Amygdala (tissue), 56 donors: ENCODE results near the gene LHFPL3.
A peak's percentile ranks its signal among the peaks of the same experiment; 100 is the strongest.
"Not testable (repeated sequence)": the region's sequence is repeated elsewhere in the genome, so short reads cannot be mapped to it uniquely, and the experiment has no call there.

Source experiments
- DNase-seq, 56 donors: peaks; one replicate each; lab custom pipeline; 2025; lab: John Stamatoyannopoulos, UW

Gene LHFPL3

DNA sequence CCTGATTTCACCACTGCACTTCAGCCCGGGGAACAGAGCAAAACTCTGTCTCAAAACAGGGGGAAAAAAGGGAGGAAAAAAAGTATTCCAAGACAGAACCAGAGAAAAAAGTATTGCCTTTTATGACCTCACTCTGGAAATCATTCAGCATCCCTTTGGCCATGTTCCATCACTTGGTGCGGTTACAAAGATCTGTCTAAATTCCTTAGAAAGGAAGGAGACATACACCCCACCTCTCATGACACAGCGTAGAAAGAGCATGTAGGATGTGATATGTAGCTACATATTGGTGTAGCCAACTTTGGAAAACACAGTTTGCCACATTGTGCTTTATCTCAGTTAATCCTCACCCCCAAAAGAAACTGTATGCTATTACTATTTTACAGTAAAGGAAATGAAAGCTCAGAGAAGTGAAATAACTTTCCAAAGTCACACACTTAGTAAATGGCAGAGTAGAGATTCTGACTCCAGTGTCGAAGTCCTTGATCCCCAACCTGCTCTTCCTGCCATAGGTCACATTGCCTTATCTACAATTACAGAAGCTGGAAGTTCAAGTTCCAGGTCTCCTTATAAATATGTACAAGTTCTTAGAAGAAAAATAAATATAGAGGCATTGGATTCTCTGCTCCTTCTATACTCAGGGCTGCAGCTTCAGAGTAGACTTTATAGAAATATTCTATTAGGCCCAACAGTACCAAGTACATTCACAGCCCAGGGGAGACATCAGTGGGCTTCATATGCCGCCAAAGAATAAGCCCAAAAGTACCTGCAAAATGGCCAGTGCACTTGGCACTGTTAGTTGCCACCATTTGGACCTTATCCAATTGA lies 594.0 kb downstream of the LHFPL3 start:
- no peak for DNase-seq

DNA sequence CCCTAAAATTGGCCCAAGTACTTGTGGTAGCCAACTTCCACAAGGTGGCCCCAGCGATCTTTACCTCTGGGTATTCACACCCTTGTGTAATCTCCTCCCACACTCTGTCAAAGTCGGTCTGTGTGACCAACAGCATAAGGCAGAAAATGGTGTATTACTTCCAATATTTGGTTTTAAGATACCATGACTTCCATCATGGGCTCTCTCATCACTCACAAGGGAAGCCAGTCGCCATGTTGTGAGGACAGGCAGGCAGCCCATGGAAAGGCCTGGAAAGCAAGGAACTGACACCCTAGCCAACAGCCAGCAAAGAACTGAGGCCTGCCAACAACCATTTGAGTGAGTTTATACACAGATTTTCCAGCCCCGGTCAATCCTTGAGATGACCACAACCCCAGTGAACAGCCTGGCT lies 594.6 kb downstream of the LHFPL3 start:
- peak in 32 of 56 donors; percentile 7 to 53 (median 30) for DNase-seq

DNA sequence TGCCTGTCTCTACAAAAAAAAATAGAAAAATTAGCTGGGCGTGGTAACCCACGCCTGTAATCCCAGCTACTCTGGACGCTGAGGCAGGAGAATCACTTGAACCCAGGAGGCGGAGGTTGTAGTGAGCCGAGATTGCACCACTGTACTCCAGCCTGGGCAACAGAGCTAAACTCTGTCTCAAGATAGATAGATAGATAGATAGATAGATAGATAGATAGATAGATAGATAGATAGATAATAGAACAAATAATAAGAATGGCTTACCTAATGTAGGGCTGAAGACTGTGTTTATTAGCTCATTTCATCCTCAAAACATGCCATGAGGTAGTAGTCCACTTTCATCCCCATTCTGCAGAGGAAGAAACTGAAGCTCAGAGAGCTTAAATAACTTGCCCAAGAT lies 597.8 kb downstream of the LHFPL3 start:
- DNase-seq, result not testable (repeated sequence)

DNA sequence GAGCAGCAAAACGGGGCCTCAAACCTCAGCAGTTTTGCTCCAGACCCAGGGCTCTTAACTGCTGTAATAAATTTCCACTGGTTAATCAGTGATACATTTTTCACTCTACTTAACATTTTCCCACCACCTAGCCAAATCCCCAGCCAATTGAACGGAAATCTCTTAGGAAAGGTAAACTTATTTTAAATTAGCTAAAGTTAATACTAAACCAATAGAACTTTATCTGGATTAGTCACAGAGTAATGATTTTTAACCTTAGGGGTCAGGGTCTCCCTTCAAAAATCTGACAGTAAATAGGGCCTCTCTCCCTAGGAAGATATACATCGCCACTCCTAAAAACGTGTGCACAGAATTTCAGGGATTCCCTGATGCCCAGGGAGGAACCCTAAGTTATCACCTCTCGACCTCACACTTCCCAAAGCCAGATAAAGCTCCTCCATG lies 598.2 kb downstream of the LHFPL3 start:
- DNase-seq, result no peak

DNA sequence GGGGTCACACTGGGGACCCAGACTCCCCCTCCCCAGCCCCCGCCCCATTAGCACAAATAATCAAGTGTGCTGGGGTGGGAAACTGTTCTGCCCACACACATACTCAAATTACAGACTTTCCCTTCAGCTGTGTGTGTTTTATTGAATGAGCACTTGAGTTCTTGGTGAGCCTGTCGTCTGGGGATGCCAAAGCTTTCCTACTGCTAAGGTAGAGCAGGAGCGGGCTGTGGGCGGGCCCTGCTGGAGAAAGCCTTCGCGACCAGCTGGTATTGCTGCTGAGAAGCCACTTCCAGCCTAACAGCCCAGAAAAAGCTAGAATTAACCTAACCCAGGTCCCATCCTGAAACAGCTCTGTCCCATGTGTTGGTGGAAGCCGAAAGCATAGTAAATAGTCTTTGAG lies 598.7 kb downstream of the LHFPL3 start:
- peak in 10 of 56 donors; percentile 1 to 50 (median 14) for DNase-seq

DNA sequence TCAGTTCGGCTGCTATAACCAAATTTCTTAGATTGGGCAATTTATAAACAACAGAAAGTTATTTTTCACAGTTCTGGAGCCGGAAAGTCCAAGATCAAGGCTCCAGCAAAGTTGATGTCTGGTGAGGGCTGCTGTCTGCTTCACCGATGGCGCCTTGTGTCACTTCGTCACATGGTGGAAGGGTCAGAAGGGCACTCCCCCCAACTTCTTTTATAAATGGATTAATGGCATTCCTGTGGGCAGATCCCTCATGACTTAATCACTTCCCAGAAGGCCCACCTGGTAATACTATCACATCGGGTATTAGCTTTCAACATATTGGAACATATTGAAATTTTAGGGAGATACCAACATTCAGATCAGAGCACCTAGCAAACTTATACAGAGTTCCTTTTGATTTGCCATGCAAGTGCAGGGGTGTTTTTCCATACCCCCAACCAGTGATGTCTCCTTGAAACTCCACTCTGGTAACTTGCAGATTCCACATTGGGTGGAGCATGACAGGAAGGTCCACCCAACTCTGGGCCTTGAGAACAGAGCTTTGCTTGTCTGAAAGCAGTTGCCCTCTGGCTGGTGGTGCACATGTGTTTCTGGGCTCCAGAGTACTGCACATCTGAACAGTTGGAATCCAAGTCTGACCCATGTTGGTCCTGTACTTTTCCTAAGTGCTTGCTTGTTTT lies 600.5 kb downstream of the LHFPL3 start:
- no peak for DNase-seq

DNA sequence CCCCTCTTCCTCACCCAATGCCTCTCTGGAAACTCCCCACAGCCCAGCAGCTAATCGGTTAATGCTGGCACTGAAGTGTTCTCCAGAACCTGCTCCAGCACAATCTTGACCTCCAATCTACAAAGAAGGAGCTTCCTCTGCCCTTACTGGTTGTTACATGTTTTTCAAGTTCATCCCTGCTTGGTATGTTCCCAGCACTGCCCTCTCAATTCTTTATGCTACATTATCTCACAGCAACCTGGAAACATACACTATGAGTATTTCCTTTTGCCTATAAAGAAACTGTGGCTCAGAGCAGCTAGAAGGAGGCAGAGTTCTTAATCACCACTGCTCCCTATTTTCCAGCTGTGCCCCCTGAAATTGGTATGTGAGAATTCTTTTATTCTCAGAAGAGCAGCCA lies 601.5 kb downstream of the LHFPL3 start:
- DNase-seq, result no peak

DNA sequence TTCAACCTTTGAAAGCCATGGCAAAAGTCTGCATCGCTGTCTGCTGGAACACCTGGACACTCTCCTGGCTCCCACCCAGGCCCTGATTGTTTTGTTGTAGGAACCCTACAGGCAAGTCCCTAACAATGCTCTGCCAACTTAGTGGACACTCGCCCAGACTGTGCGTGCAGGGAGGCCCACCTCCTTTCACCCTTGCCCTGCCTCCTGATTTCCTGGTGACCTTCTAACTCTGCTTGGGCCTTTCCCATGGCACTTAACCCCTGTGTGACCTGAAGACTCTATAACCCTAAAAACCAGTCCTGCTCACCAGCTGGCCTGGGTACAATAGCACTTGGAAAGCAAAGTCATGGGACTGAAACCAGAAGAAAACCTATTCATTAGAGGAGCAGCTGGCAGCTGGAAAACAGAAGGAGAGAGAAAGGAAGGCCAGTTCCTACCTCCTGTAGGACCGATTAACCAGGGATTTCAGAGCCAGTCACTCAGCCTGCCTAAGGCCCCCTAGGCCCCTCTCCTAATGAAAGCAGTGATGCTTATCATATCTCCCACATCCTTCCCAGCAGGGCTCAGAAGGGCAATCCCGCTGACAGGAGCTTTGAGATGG lies 602.9 kb downstream of the LHFPL3 start:
- DNase-seq, result peak in 1 of 56 donors; percentile 12

DNA sequence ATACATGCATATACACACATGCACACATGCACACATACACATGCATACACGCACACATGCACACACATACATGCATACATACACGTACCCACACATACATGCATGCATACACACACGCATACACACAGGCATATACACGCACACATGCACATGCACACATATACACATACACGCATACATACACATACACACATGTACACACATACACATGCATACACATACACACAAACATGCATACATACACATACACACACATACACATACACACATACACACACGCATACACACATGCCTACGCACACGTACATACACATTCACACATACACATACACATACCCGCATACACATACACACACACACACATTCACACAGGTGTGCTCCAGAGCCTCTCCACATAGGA lies 604.6 kb downstream of the LHFPL3 start:
- no peak for DNase-seq

DNA sequence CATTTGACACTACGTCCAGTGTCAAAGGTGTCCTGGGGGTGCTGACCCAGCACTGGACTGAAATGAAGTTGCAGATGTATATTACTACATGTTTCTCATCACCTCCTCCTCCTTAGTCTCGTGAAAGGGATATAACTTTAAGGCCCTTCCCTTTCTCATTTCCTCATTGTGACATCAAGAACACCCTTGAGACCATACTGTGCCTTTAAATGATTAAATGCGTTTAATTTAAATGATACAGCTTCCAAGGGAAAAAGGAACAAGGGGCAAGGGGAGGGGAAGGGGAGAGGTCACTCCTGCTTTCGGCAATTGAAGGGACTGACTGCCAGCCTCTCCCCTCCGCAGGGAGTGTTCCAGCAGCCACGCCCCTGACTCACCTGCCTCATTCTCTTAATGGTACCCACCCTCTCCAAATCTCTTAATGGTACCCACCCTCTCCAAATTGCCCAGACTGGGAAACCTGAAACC lies 605.2 kb downstream of the LHFPL3 start:
- DNase-seq, result no peak

DNA sequence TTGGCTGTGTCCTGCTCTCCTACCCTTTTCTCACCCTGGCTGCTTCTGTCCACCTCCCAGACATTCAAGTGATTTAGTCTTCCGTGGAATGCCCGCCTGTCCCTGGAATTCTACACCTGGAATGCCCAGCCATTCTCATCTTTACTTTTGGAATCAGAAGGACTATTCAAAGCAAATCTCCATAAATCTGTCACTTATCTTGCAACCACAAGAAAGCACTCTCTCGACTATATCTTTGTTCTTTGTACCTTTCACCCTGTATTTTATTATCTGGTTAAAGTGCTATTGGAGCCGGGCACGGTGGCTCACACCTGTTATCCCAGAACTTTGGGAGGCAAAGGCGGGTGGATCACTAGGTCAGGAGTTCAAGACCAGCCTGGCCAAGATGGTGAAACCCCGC lies 606.3 kb downstream of the LHFPL3 start:
- DNase-seq, result no peak

DNA sequence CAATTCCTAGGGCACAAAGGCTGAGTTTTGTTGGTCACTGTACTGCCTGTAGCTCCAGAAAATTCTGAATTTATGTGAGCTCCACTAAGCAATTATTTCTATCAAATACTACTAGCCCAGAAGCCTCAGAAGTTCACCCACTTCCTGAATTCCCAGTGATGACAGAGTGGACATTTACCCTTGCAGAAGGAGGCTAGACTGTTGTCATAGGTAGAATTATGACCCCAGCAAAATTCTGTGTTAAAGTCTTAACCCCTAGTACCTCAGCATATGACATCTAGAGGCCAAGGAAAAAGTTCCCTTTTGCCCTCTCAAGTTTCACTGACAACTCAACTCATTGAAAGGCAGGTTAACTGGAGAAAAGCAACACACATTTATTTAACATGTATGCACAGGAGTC lies 606.9 kb downstream of the LHFPL3 start:
- DNase-seq, result no peak

DNA sequence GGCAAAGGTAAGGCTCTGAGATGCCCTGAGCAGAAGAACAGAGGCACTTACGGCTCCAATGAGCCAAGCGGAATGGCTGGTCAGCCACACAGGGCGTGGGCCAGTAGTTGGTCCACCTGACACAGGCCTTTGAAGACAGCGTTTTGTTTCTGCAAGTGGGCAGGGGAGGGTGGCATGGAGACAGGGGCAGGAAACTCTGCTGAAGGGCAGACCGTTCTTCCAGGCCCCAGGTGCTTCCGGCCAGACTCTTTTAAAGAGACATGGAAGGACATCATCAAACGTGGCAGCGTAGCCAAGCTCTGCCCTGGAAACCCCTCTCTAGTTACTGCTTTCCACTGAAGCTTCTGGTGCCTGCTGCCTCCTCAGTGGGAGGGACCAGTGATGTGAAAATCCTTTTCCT lies 608.1 kb downstream of the LHFPL3 start:
- no peak for DNase-seq

DNA sequence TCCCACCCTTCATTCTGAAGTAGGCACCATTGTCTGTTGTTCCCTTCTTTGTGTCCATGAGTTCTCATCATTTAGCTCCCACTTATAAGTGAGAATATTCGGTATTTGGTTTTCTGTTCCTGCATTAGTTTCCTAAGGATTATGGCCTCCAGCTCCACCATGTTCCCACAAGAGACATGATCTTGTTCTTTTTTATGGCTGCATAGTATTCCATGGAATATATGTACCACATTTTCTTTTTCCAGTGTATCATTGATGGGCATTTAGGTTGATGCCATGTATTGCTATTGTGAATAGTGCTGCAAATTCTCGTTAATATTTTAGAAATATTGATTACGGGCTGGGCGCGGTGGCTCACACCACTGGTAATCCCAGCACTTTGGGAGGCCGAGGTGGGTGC lies 609.1 kb downstream of the LHFPL3 start:
- not testable (repeated sequence) for DNase-seq

DNA sequence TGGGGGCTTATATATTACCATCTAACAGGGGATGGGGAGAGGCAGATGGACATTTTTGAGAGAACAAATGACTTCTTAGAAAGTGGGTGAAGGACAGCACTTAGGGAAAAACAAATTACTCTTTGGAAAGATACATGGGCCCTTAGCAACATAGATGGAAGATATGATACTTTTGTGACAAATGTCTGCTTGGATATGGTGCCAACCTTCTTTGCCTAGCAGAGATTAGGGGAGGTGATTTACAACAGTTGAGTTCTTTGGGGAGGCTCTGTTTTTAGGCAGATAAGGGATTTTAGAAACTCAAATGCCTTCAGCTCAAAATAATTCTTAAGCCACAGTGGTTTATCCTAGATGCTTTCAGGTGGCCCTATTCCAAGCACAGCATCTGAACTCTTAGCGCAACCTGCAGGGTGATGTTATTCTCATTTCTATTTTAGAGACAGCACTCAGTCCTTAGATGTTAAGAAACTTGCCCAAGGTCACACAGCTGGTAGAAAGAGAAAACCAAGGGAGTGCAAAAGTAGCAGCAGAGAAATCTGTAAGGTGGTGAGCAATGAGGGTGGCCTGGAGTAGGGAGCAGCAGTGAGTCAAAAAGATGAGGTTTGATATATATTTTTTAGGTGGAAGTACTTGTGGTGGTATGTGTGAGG lies 610.5 kb downstream of the LHFPL3 start:
- DNase-seq, result no peak

DNA sequence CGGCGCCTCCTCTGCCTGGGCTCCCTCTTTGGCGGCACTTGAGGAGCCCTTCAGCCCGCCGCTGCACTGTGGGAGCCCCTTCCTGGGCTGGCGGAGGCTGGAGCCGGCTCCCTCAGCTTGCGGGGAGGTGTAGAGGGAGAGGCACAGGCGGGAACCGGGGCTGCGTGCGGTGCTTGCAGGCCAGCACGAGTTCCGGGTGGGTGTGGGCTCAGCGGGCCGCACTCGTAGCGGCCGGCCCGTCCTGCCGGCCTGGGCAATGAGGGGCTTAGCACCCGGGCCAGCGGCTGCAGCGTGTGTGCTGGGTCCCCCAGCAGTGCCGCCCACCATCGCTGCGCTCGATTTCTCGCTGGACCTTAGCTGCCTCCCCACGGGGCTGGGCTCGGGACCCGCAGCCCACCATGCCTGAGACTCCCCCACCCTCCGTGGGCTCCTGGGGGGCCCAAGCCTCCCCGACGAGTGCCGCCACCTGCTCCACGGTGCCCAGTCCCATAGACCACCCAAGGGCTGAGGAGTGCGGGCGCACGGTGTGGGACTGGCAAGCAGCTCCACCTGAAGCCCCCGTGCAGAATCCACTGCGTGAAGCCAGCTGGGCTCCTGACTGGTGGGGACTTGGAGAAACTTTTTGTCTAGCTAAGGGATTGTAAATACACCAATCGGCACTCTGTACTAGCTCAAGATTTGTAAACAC lies 611.8 kb downstream of the LHFPL3 start:
- DNase-seq, result no peak

DNA sequence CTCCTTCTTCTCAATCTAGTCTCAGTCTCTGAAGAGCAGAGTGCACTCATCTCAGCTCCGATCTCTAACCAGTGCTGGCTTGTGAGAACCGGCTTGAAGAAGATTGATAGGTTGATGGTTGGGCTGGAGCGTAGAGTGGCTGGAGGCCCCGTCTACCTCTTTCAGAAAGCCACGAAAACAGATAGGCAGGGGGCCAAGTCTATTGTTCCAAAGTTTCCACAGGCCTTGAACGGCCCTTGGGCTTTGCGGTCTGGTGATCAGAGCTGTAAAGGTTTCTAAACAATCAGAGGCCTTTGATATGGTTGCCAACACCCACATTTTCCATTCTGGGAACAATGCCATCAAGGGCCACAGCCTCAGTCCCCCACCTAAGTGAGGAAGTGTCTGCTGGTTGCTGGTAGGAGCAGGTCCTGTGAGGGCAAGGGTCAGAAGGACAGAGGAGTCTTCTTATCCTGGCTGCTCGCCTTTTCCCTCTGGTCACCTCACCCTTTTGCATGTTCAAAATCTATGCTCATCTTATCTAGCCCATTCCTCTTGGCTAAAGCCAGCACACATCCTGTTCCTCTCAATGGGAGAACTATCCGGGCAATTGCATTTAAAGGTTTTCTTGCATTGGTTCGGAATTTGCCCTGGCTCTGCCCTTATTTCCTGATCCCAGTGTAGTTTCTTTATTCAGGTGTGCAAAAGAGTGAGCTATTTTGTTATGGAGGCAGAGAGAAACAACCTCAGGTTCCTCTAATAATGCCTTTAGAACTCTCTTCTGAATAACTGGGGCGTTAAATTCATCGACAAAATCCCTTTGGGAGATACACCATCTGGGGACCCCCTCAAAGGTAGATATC lies 615.3 kb downstream of the LHFPL3 start:
- no peak for DNase-seq

DNA sequence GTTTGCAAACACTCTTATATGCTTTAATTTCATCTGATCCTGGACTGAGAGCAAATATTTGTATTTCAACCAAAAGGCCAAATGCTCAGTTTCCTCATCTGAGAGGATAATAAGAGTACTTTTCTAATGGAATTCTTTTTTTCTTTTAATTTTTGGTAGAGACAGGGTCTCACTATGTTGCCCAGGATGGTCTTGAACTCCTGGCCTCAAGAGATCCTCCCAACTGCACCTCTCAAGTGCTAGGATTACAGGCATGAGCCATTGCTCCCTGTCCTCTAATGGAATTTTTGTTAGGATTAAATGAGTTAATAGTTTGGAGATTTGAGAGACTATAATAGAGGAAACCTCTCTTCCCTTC lies 617.2 kb downstream of the LHFPL3 start:
- DNase-seq, result no peak

DNA sequence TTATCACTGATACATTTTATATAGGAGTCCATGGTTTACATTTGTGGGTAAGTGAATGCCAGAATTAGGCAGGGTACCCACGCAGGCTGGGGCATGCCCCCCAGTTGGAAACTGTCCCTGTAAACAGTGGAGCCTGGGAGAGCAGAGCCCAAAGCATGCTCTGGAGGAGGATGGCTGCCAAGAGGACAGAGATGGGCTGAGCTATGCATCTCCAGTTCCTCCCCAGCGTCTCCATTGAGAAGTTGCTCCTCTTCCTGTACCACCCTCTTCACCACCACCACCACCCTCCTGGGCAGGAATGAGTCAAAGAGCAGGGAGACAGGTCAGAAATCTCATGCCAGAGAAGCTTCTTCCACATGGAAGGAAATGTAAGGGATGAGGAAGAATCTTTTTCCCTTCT lies 617.9 kb downstream of the LHFPL3 start:
- DNase-seq, result no peak

DNA sequence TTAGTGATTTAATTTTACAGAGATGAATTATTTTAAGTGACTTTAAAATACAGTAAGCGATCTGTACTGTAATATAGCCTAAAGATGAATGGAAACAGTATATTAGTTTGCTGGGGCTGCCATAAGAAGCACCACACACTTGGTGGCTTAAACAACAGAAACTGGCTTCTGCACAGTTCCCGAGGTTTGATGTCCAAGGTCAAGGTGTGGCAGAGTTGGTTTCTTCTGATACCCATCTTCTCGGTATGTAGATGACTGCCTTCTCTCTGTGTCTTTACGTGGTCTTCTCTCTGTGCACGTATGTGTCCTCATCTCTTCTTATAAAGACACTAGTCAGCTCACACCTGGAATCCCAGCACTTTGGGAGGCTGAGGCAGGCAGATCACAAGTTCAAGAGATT lies 621.6 kb downstream of the LHFPL3 start:
- DNase-seq, result no peak
